Erythroblast (primary cell): ENCODE data around the gene EGR1.

ENCODE experiments used
- GATA1 ChIP-seq: IDR thresholded peaks from 2 replicates; pipeline ENCODE4 v1.6.1; 2011; ENCODE audit warnings: low read depth, mild to moderate bottlenecking, control low read depth, low read length, moderate library complexity
- POLR2A ChIP-seq: IDR thresholded peaks from 2 replicates; pipeline ENCODE4 v1.6.1; 2011; ENCODE audit warnings: mild to moderate bottlenecking, low read length

DNA sequence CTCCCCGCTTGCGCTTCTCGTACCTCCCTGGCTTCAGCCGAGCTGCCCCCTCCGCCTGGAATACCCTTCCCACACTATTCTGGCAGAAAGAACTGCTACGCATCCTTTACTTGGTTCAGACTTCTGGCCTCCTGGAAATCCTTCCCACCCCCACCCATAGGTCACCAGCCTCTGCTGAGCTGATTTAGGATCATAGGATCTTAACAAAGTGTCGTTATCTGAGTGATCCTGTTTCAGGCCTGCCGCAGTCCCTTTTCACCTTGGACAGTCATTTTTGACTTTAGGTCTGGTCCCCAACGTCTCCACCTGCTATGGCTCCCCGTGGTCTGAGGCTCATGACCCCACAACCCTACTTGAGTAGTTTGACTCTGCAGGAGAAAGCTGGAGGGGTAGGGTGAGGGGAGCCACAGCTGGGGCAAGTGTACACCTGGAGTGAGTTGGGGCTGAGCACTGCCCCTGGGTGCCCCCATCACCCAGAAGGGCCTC lies 27.3 kb downstream of the EGR1 start:
- TF ChIP-seq GATA1 (no peak), POLR2A (no peak)
